ENCODE results near the gene NEDD9. TPM values are rescaled to one million over a fixed set of nuclear protein-coding genes. Genes with fewer than 3 reads are reported as not detected.

NEDD9 gene
- total RNA-seq, 6 donors from 2014 or later: 122 to 334 (median 173) TPM

GRCh38 chr6:11185204-11185842 is 47.1 kb downstream of the NEDD9 start:
- Histone ChIP-seq H3K4me1 (peaks cover 0 to 4% (median 2%) of the 10 kb centered on the region in 4 donors), H3K36me3 (peaks cover 50 to 83% (median 68%) of the 10 kb centered on the region in 4 donors), H3K27ac (no peak overlapping the region), H3K27me3 (no peaks in the 10 kb centered on the region), H3K9me3 (no peaks in the 10 kb centered on the region), H3K4me3 (no peak overlapping the region)
- DNase-seq (no peak), ATAC-seq (ENCODE audit: low FRiP score in 2 of 2) (no peak)
- TF ChIP-seq POLR2AphosphoS5 (IDR thresholded peaks at IDR 0.05) (no peak), EP300 (IDR thresholded peaks at IDR 0.05) (no peak), POLR2A (IDR thresholded peaks at IDR 0.05) (no peak), CTCF (IDR thresholded peaks at IDR 0.05) (no peak)
- 91 to 94% methylated on average over 17 of the region's 17 CpGs for WGBS, 2 donors

GRCh38 chr6:11183761-11184362 is 48.6 kb downstream of the NEDD9 start:
- ATAC-seq (ENCODE audit: low FRiP score in 2 of 2) (no peak), DNase-seq (no peak)
- H3K9me3 ChIP-seq: no peaks in the 10 kb centered on the region
- peaks cover 0 to under 1% (median 0%) of the 10 kb centered on the region in 4 donors for H3K4me1 ChIP-seq
- 94 to 96% methylated on average over 3 of the region's 3 CpGs for WGBS, 2 donors
- no peaks in the 10 kb centered on the region for H3K27me3 ChIP-seq
- H3K27ac ChIP-seq: peak overlapping the region in 2 of 4 donors; percentile 6 to 16
- TF ChIP-seq EP300 (IDR thresholded peaks at IDR 0.05) (no peak), POLR2A (IDR thresholded peaks at IDR 0.05) (no peak), POLR2AphosphoS5 (IDR thresholded peaks at IDR 0.05) (no peak), CTCF (IDR thresholded peaks at IDR 0.05) (no peak)
- no peak overlapping the region for H3K4me3 ChIP-seq
- peaks cover 36 to 68% (median 53%) of the 10 kb centered on the region in 4 donors for H3K36me3 ChIP-seq

- H3K36me3 ChIP-seq: peaks cover 17 to 45% (median 31%) of the 10 kb centered on the region in 4 donors
- WGBS, 2 donors: 94 to 100% methylated on average over 3 of the region's 3 CpGs
- no peak overlapping the region for H3K4me3 ChIP-seq
- no peaks in the 10 kb centered on the region for H3K9me3 ChIP-seq
- no peaks in the 10 kb centered on the region for H3K4me1 ChIP-seq
- ATAC-seq (ENCODE audit: low FRiP score in 2 of 2): no peak
- TF ChIP-seq POLR2A (IDR thresholded peaks at IDR 0.05) (no peak), CTCF (IDR thresholded peaks at IDR 0.05) (no peak), POLR2AphosphoS5 (IDR thresholded peaks at IDR 0.05) (no peak), EP300 (IDR thresholded peaks at IDR 0.05) (no peak)
- H3K27ac ChIP-seq: no peak overlapping the region
- no peaks in the 10 kb centered on the region for H3K27me3 ChIP-seq
- DNase-seq: no peak
These were observed 50.9 kb downstream of the NEDD9 start for GRCh38 chr6:11181478-11182136.

- no peaks in the 10 kb centered on the region for H3K4me1 ChIP-seq
- H3K4me3 ChIP-seq: no peak overlapping the region
- H3K36me3 ChIP-seq: peaks cover 0 to 25% (median 12%) of the 10 kb centered on the region in 4 donors
- TF ChIP-seq CTCF (IDR thresholded peaks at IDR 0.05) (no peak), EP300 (IDR thresholded peaks at IDR 0.05) (no peak), POLR2AphosphoS5 (IDR thresholded peaks at IDR 0.05) (no peak), POLR2A (IDR thresholded peaks at IDR 0.05) (no peak)
- WGBS, 2 donors: 58 to 69% methylated on average over 8 of the region's 8 CpGs
- ATAC-seq (ENCODE audit: low FRiP score in 2 of 2): no peak
- no peaks in the 10 kb centered on the region for H3K9me3 ChIP-seq
- no peak for DNase-seq
- no peaks in the 10 kb centered on the region for H3K27me3 ChIP-seq
- peak overlapping the region in 2 of 4 donors; percentile 30 to 39 for H3K27ac ChIP-seq
These were observed 52.9 kb downstream of the NEDD9 start for GRCh38 chr6:11179419-11180202.

Measured in upper lobe of left lung (tissue), 6 donors.